ENCODE measurements around the gene URGCP.

DNA sequence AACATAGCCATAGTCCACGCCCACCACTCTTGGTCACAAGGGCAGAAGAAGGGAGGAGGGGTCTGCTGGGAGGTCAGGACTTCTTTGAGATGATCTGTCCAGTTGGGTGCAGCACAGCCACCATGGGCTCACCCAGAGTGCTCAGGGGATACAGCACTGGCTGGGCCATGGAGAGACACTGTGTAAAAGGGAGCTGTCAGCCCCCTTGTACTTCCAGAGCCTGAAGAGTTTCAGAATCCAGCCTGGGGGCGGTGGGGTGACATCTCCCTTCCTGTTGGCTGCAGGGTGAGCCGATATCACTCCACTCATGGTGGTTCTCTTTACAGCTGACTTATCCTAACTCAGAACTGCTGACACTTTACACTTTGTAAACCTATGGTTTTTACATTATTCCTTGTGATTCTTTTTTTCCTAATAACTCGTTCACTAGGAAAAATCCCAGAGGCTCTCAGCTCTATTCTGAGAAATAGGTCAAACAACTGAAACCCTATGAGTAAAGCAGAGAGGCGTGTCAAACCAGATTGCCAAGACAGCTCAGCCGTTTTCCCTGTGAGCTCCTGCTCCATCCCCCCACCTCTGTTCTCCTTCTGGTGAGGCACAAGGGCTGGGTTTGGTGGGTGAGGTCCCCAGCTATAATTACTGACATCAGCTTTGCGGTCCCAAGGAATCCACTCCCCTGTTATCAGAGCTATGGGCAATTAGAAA is 33.8 kb downstream of the URGCP start:
- TF ChIP-seq, protein P1, sequence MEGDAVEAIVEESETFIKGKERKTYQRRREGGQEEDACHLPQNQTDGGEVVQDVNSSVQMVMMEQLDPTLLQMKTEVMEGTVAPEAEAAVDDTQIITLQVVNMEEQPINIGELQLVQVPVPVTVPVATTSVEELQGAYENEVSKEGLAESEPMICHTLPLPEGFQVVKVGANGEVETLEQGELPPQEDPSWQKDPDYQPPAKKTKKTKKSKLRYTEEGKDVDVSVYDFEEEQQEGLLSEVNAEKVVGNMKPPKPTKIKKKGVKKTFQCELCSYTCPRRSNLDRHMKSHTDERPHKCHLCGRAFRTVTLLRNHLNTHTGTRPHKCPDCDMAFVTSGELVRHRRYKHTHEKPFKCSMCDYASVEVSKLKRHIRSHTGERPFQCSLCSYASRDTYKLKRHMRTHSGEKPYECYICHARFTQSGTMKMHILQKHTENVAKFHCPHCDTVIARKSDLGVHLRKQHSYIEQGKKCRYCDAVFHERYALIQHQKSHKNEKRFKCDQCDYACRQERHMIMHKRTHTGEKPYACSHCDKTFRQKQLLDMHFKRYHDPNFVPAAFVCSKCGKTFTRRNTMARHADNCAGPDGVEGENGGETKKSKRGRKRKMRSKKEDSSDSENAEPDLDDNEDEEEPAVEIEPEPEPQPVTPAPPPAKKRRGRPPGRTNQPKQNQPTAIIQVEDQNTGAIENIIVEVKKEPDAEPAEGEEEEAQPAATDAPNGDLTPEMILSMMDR (IDR thresholded peaks at IDR 0.05), result no peak
- TF ChIP-seq EP300 (IDR thresholded peaks at IDR 0.05), result no peak
- TF ChIP-seq POLR2A (IDR thresholded peaks at IDR 0.05; ENCODE audit: low read depth), result no peak
